Measurements from ENCODE around the gene MED1.
"Not testable (repeated sequence)": the region's sequence is repeated elsewhere in the genome, so short reads cannot be mapped to it uniquely, and the experiment has no call there.

Gene MED1

GRCh38 chr17:39380144-39380543 lies 70.9 kb downstream of the MED1 start:
- no peak for DNase-seq (ENCODE audit: low read depth)
- TF ChIP-seq CTCF (IDR thresholded peaks at IDR 0.05; ENCODE audit: insufficient read depth, low read depth, low read length, missing control alignments) = no peak
- H3K4me3 ChIP-seq (ENCODE audit: low read depth, low read length) = no peak overlapping the region

GRCh38 chr17:39376434-39376833 lies 74.6 kb downstream of the MED1 start:
- no peak overlapping the region for H3K4me3 ChIP-seq (ENCODE audit: low read depth, low read length)
- TF ChIP-seq CTCF (IDR thresholded peaks at IDR 0.05; ENCODE audit: insufficient read depth, low read depth, low read length, missing control alignments) = no peak
- DNase-seq (ENCODE audit: low read depth) = peak; percentile 67

GRCh38 chr17:39367805-39368204 lies 83.3 kb downstream of the MED1 start:
- not testable (repeated sequence) for DNase-seq (ENCODE audit: low read depth); H3K4me3 ChIP-seq (ENCODE audit: low read depth, low read length)

GRCh38 chr17:39365872-39366271 lies 85.2 kb downstream of the MED1 start:
- no peak for DNase-seq (ENCODE audit: low read depth)
- H3K4me3 ChIP-seq (ENCODE audit: low read depth, low read length) = no peak overlapping the region
- no peak for TF ChIP-seq CTCF (IDR thresholded peaks at IDR 0.05; ENCODE audit: insufficient read depth, low read depth, low read length, missing control alignments)

- DNase-seq (ENCODE audit: low read depth) = no peak
- no peak for TF ChIP-seq CTCF (IDR thresholded peaks at IDR 0.05; ENCODE audit: insufficient read depth, low read depth, low read length, missing control alignments)
- H3K4me3 ChIP-seq (ENCODE audit: low read depth, low read length) = no peak overlapping the region
Measured at GRCh38 chr17:39365242-39365641, 85.8 kb downstream of the MED1 start.

GRCh38 chr17:39364236-39365025 lies 86.6 kb downstream of the MED1 start:
- no peak overlapping the region for H3K4me3 ChIP-seq (ENCODE audit: low read depth, low read length)
- TF ChIP-seq CTCF (IDR thresholded peaks at IDR 0.05; ENCODE audit: insufficient read depth, low read depth, low read length, missing control alignments) = no peak
- DNase-seq (ENCODE audit: low read depth) = no peak

- no peak overlapping the region for H3K4me3 ChIP-seq (ENCODE audit: low read depth, low read length)
- no peak for TF ChIP-seq CTCF (IDR thresholded peaks at IDR 0.05; ENCODE audit: insufficient read depth, low read depth, low read length, missing control alignments)
- no peak for DNase-seq (ENCODE audit: low read depth)
Measured at GRCh38 chr17:39361064-39361463, 90.0 kb downstream of the MED1 start.
